HEK293 (cell line): ENCODE data around the gene PDZRN3.

ENCODE experiments used
- ATF2 ChIP-seq: fragments of 450-650 bp; formaldehyde crosslinking; IDR thresholded peaks from 2 replicates; pipeline ENCODE4 v1.5.1; 2016; ENCODE audit warnings: missing biosample characterization, missing genetic modification characterization, low read depth
- CTCF ChIP-seq: fragments of 450-650 bp; formaldehyde crosslinking; IDR thresholded peaks from 2 replicates; pipeline ENCODE4 v1.5.1; 2016; ENCODE audit warnings: missing biosample characterization, missing genetic modification characterization
- ZNF350 ChIP-seq: fragments of 450-650 bp; formaldehyde crosslinking; IDR thresholded peaks from 2 replicates; pipeline ENCODE4 v1.5.0; 2017; ENCODE audit warnings: missing biosample characterization, mild to moderate bottlenecking, missing genetic modification characterization
- ZNF404 ChIP-seq: fragments of 450-650 bp; formaldehyde crosslinking; IDR thresholded peaks from 2 replicates; pipeline ENCODE4 v1.5.1; 2017; ENCODE audit warnings: missing biosample characterization, missing genetic modification characterization

GRCh38 chr3:73572368-73572767 is 52.4 kb downstream of the PDZRN3 start:
- no peak for TF ChIP-seq CTCF (tag by site-specific recombination)
- TF ChIP-seq ATF2 (tag by site-specific recombination), result no peak
- TF ChIP-seq ZNF350, result no peak
- no peak for TF ChIP-seq ZNF404
